Activated naive CD4-positive, alpha-beta T cell treated with anti-CD3 and anti-CD28 coated beads, Interleukin-2, amount 50 U/mL, for 72 hours (primary cell): ENCODE data around the gene MRPL37. TPM values are rescaled to one million over a fixed set of nuclear protein-coding genes. Genes with fewer than 3 reads are reported as not detected.
A peak's percentile ranks its signal among the peaks of the same experiment; 100 is the strongest.

Experiments used
- ATAC-seq, 2 donors: fragments of 150-1000 bp; cut with Tn5 transposase; 2 replicates each; pipeline ENCODE4 v1.10.0; 2021; ENCODE audit warnings: mild to moderate bottlenecking in 2 of 2, moderate library complexity in 2 of 2
- DNase-seq, 2 donors: peaks; one replicate each; pipeline ENCODE4 v3.0.0; 2021 to 2022; ENCODE audit warnings: low spot score in 2 of 2
- H3K27ac Mint-ChIP-seq, 2 donors: one replicate each; pipeline ENCODE4 v1.8.0; 2022; ENCODE audit warnings: mild to moderate bottlenecking in 2 of 2, mixed read lengths in 2 of 2
- H3K36me3 Mint-ChIP-seq, 2 donors: one replicate each; pipeline ENCODE4 v1.8.0; 2022; ENCODE audit warnings: mixed read lengths in 2 of 2
- H3K9me3 Mint-ChIP-seq, 2 donors: one replicate each; pipeline ENCODE4 v1.8.0; 2022; ENCODE audit warnings: mixed read lengths in 2 of 2
- total RNA-seq, 2 donors: library from RNA; stranded (reverse); gene quantifications; one replicate each; pipeline ENCODE4 v1.2.3, GENCODE V29; 2022

The MRPL37 gene
- total RNA-seq, 2 donors from 2014 or later = 169 to 186 TPM

DNA sequence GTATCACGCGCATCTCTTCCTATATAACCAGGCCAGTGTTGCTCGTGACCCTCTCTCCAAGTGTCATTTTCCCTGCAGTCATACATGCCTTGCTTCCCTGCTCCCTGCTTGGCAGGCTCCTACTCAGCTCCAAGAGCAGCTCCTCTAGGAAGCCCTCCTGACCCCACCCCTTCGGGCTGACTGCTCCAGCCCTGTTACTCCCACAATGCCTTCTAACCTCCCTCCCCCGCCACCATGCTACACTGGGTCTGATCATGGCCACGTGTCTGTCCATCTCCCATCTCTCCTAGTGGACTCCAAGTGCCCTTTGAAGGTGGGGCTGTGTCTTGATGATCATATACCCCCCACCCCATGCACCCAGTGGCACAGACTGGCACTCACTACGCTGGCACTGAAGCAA, 44.7 kb downstream of the MRPL37 start:
- H3K36me3 Mint-ChIP-seq = no peaks in the 10 kb centered on the region

DNA sequence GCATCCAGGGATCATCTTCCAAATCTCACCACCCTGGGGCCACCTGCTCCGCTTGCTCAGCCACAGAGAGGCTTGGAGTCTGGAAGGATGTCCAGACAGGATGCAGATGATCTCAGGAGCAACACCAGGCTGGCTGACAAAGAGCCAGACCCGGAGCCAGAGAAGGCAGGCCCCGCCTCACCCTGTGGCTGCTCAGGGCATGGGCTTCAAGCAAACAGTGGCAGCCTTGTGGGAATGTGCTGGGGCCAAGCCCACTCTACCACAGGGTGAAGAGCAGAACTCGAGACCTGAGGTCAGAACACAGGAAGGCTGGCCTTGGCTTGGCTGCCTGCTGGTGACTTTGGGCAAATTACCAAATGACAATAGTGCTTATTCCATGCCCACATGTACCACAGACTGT, 45.5 kb downstream of the MRPL37 start:
- DNase-seq = no peak
- peak overlapping the region; percentile 50 to 59 for H3K27ac Mint-ChIP-seq
- H3K9me3 Mint-ChIP-seq = no peaks in the 10 kb centered on the region
- no peaks in the 10 kb centered on the region for H3K36me3 Mint-ChIP-seq
- ATAC-seq = no peak

More for the DNA sequence above, 44.7 kb downstream of the MRPL37 start:
- Mint-ChIP-seq H3K27ac (peak overlapping the region; percentile 6 to 45), H3K9me3 (no peaks in the 10 kb centered on the region)
- ATAC-seq (no peak), DNase-seq (no peak)

- DNase-seq = no peak
- ATAC-seq = no peak
- no peaks in the 10 kb centered on the region for H3K9me3 Mint-ChIP-seq
- H3K36me3 Mint-ChIP-seq = no peaks in the 10 kb centered on the region
- peak overlapping the region in 1 of 2 donors; percentile 50 for H3K27ac Mint-ChIP-seq
Measured at GRCh38 chr1:54246116-54246721, 46.3 kb downstream of the MRPL37 start.

GRCh38 chr1:54247863-54248515, 48.0 kb downstream of the MRPL37 start:
- H3K36me3 Mint-ChIP-seq = no peaks in the 10 kb centered on the region
- H3K27ac Mint-ChIP-seq = peak overlapping the region in 1 of 2 donors; percentile 21
- ATAC-seq (no peak), DNase-seq (no peak)
- no peaks in the 10 kb centered on the region for H3K9me3 Mint-ChIP-seq

DNA sequence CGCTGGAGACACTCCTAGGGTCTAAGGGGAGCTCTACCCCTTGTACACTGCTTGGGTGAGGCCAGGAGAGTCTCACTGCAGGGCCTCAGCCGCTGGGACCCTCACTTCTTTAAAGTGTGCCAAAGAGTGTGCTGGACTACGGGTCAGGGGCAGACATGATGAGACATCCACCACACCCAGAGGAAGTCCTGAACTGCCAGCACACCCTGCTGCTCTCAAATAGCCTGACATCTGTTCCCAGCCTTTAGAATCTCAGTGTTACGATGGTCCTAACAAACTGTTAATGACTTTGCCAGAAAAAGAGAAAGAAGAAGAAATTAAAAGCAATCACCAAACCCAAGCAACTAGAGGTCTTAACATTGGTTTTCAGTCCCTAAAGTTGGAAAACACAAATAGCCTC, 49.0 kb downstream of the MRPL37 start:
- Mint-ChIP-seq H3K9me3 (no peaks in the 10 kb centered on the region), H3K36me3 (no peaks in the 10 kb centered on the region), H3K27ac (peak overlapping the region; percentile 21 to 79)
- ATAC-seq (no peak), DNase-seq (no peak)

GRCh38 chr1:54249819-54250435, 50.0 kb downstream of the MRPL37 start:
- no peak overlapping the region for H3K27ac Mint-ChIP-seq
- ATAC-seq (no peak), DNase-seq (no peak)
- no peaks in the 10 kb centered on the region for H3K9me3 Mint-ChIP-seq
- H3K36me3 Mint-ChIP-seq = no peaks in the 10 kb centered on the region

DNA sequence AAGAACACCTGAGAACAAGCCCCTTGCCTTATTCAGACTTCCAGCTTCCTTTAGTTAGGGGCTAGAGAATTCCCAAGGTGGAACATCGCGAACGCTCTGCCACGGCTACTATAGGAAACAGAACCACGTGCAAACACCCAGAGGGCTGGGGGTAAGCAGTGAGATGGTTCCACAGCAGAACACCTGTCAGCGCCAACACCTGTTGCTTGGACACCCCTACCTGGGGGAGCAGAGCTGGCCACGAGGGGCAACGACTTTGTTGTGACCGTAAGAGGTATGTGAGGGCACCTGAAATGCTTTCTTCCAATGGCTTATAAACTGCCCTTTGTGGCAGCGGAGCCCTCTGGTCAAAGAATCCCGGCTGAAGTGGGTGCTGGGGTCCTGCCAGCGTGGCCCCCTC, 50.7 kb downstream of the MRPL37 start:
- H3K27ac Mint-ChIP-seq = peak overlapping the region; percentile 44 to 49
- DNase-seq (no peak), ATAC-seq (no peak)
- H3K9me3 Mint-ChIP-seq = no peaks in the 10 kb centered on the region
- no peaks in the 10 kb centered on the region for H3K36me3 Mint-ChIP-seq

DNA sequence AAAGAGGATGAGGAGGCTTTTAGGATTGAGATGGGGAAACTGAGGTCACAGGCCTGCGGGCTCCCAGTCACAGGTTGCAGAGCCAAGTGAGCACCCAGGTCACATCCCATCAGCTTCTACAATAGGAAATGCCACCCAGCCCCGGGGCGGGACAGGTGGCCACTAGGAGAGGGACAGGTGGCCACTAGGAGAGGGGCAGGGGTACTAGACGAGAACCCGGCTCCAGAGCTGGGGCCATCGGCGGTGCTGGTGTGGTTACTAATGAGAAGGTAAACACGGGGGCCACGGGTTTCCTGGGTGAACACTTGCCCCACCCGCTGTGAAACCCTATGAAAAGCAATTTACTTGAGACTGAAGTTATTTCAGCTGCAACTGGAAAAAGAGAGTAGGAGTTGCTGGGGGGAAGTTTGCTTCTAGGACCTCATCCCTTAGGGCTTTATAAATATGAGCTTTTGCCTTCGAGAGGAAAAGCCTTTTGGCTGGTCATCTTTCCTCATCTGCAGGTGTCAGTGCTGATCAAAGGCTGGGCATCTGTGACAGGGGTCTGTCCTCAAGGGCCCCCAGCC, 52.5 kb downstream of the MRPL37 start:
- ATAC-seq = no peak
- DNase-seq = no peak
- Mint-ChIP-seq H3K9me3 (no peaks in the 10 kb centered on the region), H3K27ac (peak overlapping the region; percentile 49 to 81), H3K36me3 (no peaks in the 10 kb centered on the region)

DNA sequence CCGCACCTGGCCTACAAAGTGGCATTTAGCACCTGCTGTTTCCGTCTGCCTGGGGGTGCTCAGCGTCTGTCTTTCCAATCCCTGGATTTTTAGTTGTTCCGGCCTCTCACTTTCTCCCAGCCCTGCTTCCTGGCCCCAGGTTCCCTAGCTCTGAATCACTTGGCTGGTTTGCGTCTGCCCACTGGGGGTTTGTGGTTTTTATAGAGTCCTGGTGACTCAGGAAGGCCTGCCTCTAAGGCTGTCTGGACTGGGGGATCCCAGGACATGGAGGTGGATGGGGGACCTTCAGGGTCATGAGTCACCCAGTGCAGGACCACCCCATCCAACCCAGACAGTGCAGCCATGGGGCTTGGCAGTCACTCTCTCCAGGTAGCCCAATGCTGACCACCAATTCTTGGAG, 53.5 kb downstream of the MRPL37 start:
- H3K9me3 Mint-ChIP-seq = no peaks in the 10 kb centered on the region
- DNase-seq (no peak), ATAC-seq (peak in 1 of 2 donors; percentile 64)
- peak overlapping the region; percentile 17 to 72 for H3K27ac Mint-ChIP-seq
- H3K36me3 Mint-ChIP-seq = no peaks in the 10 kb centered on the region

- DNase-seq (no peak), ATAC-seq (no peak)
- Mint-ChIP-seq H3K27ac (peak overlapping the region; percentile 17 to 38), H3K9me3 (no peaks in the 10 kb centered on the region), H3K36me3 (no peaks in the 10 kb centered on the region)
Measured at GRCh38 chr1:54254055-54254454, 54.1 kb downstream of the MRPL37 start.

DNA sequence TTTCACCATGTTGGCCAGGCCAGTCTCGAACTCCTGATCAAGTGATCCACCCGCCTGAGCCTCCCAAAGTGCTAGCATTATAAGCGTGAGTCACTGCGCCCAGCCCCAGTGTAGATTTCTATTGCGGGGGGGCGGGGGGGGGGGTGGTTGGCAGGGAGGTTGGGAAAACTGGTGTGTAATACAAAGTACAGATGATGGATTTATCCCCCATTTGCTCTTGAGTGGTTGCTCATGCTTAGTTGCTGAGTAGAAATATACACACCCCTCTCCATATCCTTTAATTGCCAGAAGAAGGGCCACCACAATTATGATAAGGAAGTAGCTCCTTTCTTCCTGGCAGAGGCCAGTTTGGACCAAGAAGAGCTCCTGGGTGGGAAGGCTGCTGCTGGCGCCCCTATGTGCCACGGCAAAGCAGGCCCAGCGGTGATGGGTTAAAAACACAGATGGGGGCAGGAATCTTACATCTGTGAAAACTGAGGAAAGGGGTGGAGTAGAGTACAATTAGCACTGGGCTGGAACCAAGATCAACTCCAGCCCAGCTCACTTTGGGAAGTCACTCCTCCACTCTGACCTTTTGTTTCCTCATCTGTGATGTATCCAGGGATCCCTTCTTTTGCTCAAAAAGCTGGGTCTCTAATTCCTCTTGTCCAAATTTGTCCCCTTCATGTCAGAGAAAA, 55.2 kb downstream of the MRPL37 start:
- Mint-ChIP-seq H3K36me3 (no peaks in the 10 kb centered on the region), H3K9me3 (no peaks in the 10 kb centered on the region), H3K27ac (no peak overlapping the region)
- no peak for DNase-seq
- no peak for ATAC-seq

- Mint-ChIP-seq H3K27ac (peak overlapping the region in 1 of 2 donors; percentile 66), H3K9me3 (no peaks in the 10 kb centered on the region), H3K36me3 (no peaks in the 10 kb centered on the region)
- no peak for DNase-seq
- no peak for ATAC-seq
Measured at GRCh38 chr1:54256522-54257345, 56.8 kb downstream of the MRPL37 start.

DNA sequence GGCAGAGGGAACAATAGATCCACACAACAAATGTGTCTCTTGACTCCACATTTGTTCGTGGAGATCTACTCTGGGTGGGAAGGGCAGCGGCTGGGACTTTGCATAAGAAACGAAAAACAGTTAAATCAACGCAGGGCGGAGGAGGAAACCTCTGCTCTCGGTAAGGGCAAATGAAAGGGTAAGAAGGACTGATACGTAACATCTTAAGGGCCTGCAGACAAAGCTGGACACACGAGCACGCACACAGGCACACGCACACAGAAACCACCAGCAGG, 57.3 kb downstream of the MRPL37 start:
- no peak for DNase-seq
- ATAC-seq = no peak
- Mint-ChIP-seq H3K36me3 (no peaks in the 10 kb centered on the region), H3K9me3 (no peaks in the 10 kb centered on the region), H3K27ac (peak overlapping the region in 1 of 2 donors; percentile 66)

DNA sequence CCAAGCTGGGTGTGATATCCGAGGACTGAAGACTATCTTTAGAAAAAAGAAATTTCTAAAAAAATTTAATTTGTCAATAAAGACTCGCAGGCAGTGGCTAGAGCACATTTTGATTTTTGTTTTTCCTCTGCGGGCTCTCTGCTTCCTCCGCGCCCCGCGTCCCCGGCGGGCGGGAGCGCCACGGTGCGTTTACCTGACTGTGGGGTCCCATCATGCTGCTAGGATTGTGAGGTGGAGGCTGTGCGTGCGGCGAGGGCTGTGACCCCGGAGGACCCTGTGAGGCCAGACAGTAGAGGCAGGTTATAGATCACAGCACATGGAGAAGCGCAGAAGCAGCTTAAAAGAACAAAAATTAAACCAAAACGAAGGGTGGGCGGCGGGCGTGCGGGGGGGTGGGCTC, 57.9 kb downstream of the MRPL37 start:
- ATAC-seq = no peak
- no peak for DNase-seq
- no peaks in the 10 kb centered on the region for H3K36me3 Mint-ChIP-seq
- peak overlapping the region; percentile 22 to 44 for H3K27ac Mint-ChIP-seq
- H3K9me3 Mint-ChIP-seq = no peaks in the 10 kb centered on the region

DNA sequence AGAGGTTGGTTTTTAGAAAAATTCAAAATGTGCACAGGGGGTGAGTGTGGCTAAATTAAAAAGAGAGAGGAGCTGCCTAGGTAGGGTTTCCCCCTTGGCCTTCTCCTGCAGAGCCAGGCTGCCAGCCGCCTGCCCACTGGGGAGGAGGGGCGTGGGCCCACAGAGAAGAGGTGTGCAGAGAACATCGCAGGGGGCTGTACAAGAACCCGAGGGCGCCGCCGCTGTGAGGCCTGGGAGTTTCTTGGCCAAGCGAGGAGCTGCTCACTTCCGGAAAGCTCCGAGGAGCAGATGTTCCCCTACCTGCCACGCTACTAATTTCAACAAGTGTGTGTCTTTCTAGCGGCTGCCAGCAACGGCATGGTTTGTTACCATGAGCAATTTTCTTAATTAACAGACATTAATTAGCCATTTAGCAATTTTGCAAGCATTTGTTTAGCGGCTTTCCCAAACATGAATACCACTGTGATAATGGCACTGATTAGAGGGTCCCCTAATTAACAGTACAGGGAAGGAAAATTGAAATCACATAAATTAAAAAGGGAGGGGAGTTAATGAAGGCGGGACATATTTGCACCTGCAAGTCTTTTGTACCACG, 59.7 kb downstream of the MRPL37 start:
- Mint-ChIP-seq H3K9me3 (no peaks in the 10 kb centered on the region), H3K36me3 (no peaks in the 10 kb centered on the region), H3K27ac (peak overlapping the region in 1 of 2 donors; percentile 79)
- DNase-seq = no peak
- no peak for ATAC-seq

GRCh38 chr1:54260810-54261209, 60.8 kb downstream of the MRPL37 start:
- Mint-ChIP-seq H3K27ac (peak overlapping the region; percentile 16 to 84), H3K9me3 (no peaks in the 10 kb centered on the region), H3K36me3 (no peaks in the 10 kb centered on the region)
- no peak for ATAC-seq
- no peak for DNase-seq
